Muscle of leg (tissue), 11 donors: ENCODE results near the gene SDK2. TPM values are rescaled to one million over a fixed set of nuclear protein-coding genes. Genes with fewer than 3 reads are reported as not detected.
A peak's percentile ranks its signal among the peaks of the same experiment; 100 is the strongest.

Experiments
- DNase-seq: peaks from one replicate; pipeline ENCODE4 v3.0.0; 2013
- H3K27ac ChIP-seq: one replicate; pipeline ENCODE4 v1.5.1; 2013; ENCODE audit warnings: mild to moderate bottlenecking, low read length, control low read depth
- H3K27me3 ChIP-seq: one replicate; pipeline ENCODE4 v1.6.1; 2013; ENCODE audit warnings: low read length; ENCODE audit not compliant: control insufficient read depth, insufficient read depth
- H3K36me3 ChIP-seq: one replicate; pipeline ENCODE4 v1.6.1; 2013; ENCODE audit warnings: low read length; ENCODE audit not compliant: control insufficient read depth, insufficient read depth
- H3K4me1 ChIP-seq: one replicate; pipeline ENCODE4 v1.6.1; 2013; ENCODE audit warnings: low read length; ENCODE audit not compliant: control insufficient read depth, insufficient read depth
- H3K4me3 ChIP-seq: one replicate; pipeline ENCODE4 v1.5.1; 2013; ENCODE audit warnings: low read length, control low read depth
- H3K9me3 ChIP-seq: replicated peaks from 2 replicates; pipeline ENCODE4 v1.6.1; 2013; ENCODE audit warnings: low read depth, low read length; ENCODE audit not compliant: control insufficient read depth
- WGBS: methylation state at CpG from one replicate; pipeline ENCODE4 v1.1.5; 2013; ENCODE audit warnings: missing lambda C conversion rate; ENCODE audit not compliant: insufficient coverage; 5-methylcytosine and 5-hydroxymethylcytosine counted together
- polyA plus RNA-seq, 8 donors: library from polyadenylated mRNA; unstranded; fragments of 120-200 nt; gene quantifications; one replicate each; pipeline versions ENCODE4 v1.2.1 to v1.2.3, GENCODE V29; 2013; ENCODE audit warnings: inconsistent platforms in 1 of 8, low replicate concordance in 1 of 8; ENCODE audit not compliant: insufficient read length in 8 of 8, insufficient read depth in 1 of 8
- total RNA-seq: library from RNA; stranded (reverse); fragments of 120-200 nt; gene quantifications from one replicate; pipeline ENCODE4 v1.2.4, GENCODE V29; 2013

SDK2 gene
- total and polyA plus RNA-seq, 9 donors, result 18.2 to 40.6 (median 25.8) TPM

DNA sequence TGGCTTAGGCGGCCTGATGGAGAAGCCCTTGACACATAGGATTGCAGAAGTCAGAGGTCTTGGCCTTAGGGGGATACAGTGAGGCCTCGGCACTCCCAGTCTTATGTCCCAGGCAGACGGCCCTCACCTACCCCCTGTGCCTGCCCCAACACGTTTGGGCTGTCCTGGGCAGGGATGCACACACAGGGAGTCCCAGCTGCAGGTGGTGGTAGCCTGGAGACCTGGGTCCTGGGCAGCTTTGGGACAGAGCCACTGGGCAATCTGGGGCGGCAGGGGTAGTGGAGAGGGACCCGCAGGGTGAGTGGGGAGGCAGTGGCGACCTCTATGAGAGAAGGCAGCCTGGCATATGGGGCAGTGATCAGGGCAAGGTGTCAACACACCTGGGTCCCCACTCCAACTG is 48.3 kb downstream of the SDK2 start:
- H3K4me1 ChIP-seq, result peaks cover 63% of the 10 kb centered on the region

GRCh38 chr17:73595479-73595878 is 48.8 kb downstream of the SDK2 start:
- DNase-seq, result peak; percentile 65
- 26% methylated on average over 3 of the region's 6 CpGs for WGBS
- no peak overlapping the region for H3K27ac ChIP-seq
- peaks cover 2% of the 10 kb centered on the region for H3K27me3 ChIP-seq
- peaks cover 59% of the 10 kb centered on the region for H3K4me1 ChIP-seq
- no peaks in the 10 kb centered on the region for H3K9me3 ChIP-seq
- no peaks in the 10 kb centered on the region for H3K36me3 ChIP-seq
- H3K4me3 ChIP-seq, result no peak overlapping the region

More for the DNA sequence above, 48.3 kb downstream of the SDK2 start:
- 50% methylated on average over 1 of the region's 7 CpGs for WGBS
- H3K4me3 ChIP-seq, result no peak overlapping the region
- no peaks in the 10 kb centered on the region for H3K36me3 ChIP-seq
- no peak overlapping the region for H3K27ac ChIP-seq
- peaks cover 2% of the 10 kb centered on the region for H3K27me3 ChIP-seq
- no peaks in the 10 kb centered on the region for H3K9me3 ChIP-seq
- no peak for DNase-seq

DNA sequence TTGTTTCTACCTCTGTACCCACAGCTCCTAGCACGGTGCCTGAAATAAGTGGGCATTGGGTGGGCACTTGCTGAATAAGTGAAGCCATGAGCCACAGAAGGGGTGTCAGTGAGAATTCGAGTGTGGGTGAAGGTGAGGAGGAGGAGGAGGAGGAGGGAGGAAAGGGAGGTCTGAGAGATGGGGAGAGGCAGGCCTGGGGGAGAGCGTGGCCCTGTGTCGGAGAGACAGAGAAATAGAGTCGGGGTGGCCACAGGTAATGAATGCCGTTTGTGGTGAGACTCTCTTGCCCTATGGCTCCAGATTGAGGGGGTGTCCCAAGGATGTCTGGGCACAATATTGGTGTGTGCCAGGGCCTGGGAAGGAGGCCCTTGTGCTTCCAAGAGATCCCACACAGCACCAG is 49.2 kb downstream of the SDK2 start:
- H3K27ac ChIP-seq, result no peak overlapping the region
- H3K4me1 ChIP-seq, result peaks cover 55% of the 10 kb centered on the region
- no peak for DNase-seq
- WGBS, result 85% methylated on average over 5 of the region's 6 CpGs
- H3K27me3 ChIP-seq, result peaks cover 2% of the 10 kb centered on the region
- no peak overlapping the region for H3K4me3 ChIP-seq
- H3K9me3 ChIP-seq, result no peaks in the 10 kb centered on the region
- H3K36me3 ChIP-seq, result no peaks in the 10 kb centered on the region

- Histone ChIP-seq H3K27me3 (peaks cover 2% of the 10 kb centered on the region), H3K4me1 (peaks cover 50% of the 10 kb centered on the region), H3K9me3 (no peaks in the 10 kb centered on the region), H3K36me3 (no peaks in the 10 kb centered on the region), H3K4me3 (no peak overlapping the region), H3K27ac (no peak overlapping the region)
- DNase-seq, result no peak
- 89% methylated on average over 1 of the region's 1 CpG for WGBS
These were observed 49.6 kb downstream of the SDK2 start for GRCh38 chr17:73594598-73594997.

GRCh38 chr17:73594025-73594424 is 50.2 kb downstream of the SDK2 start:
- Histone ChIP-seq H3K9me3 (no peaks in the 10 kb centered on the region), H3K27me3 (peaks cover 2% of the 10 kb centered on the region), H3K27ac (no peak overlapping the region), H3K4me1 (peaks cover 49% of the 10 kb centered on the region), H3K4me3 (no peak overlapping the region), H3K36me3 (no peaks in the 10 kb centered on the region)
- 52% methylated on average over 5 of the region's 7 CpGs for WGBS
- no peak for DNase-seq

DNA sequence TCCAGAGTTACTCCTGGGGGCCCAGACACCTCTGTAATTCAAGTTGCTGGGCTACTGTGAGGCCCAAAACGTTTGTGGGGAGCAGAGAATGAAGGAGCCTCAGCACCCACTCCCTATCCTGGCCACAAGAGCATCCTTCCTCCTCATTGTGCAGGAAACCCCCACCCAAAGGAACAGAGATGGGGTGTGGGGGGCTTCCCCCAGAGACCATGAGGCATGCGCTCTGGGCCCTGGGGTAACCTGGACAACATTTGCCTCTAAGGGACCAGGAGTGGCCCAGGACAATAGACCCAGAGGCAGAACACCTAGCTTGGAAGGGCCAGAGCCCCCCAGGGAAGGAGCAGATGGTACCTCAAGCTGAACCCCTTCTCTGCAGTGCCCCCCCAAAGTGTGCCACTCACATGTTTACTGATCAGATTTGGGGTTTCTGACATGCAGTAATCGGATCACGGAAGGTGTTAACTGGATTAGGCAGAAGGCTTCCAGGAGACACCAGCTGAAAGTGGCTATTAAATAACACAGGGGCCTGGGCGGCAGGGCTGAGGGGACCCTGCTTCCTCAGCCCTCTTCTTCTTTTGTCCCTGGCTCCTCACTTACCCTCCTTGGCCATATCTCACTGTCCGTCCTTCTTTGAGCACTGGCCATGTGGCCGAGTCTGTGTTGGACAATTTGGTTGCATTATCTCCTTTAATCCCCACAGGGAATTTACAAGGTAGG is 50.8 kb downstream of the SDK2 start:
- H3K9me3 ChIP-seq, result no peaks in the 10 kb centered on the region
- H3K4me1 ChIP-seq, result peaks cover 47% of the 10 kb centered on the region
- no peak overlapping the region for H3K4me3 ChIP-seq
- WGBS, result 100% methylated on average over 2 of the region's 7 CpGs
- H3K36me3 ChIP-seq, result no peaks in the 10 kb centered on the region
- peaks cover 2% of the 10 kb centered on the region for H3K27me3 ChIP-seq
- no peak for DNase-seq
- no peak overlapping the region for H3K27ac ChIP-seq

DNA sequence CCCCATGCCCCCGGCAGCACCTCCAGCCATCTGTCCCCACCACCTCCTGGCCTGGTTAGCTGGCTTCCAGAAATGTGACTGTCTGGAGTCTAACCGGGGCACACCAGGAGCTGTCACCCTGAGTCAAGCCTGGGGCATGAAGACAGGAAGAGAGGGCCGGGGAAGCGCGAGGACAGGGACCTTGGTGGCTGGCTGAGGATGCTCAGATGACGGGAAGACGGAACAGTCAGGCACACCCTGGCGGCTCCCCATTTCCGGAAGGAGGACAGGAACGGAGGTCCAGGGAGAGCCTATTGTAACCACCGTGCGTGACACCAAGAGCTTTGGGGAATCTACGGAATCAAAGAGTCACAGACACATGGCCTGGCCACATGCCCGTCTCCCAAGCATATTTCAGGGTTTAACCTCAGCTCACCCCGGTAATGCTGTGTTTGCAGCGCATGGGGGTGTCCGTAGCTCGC is 51.7 kb downstream of the SDK2 start:
- H3K4me1 ChIP-seq, result peaks cover 41% of the 10 kb centered on the region
- peaks cover 2% of the 10 kb centered on the region for H3K27me3 ChIP-seq
- no peaks in the 10 kb centered on the region for H3K9me3 ChIP-seq
- 64% methylated on average over 17 of the region's 18 CpGs for WGBS
- no peak overlapping the region for H3K4me3 ChIP-seq
- no peak for DNase-seq
- H3K27ac ChIP-seq, result no peak overlapping the region
- H3K36me3 ChIP-seq, result no peaks in the 10 kb centered on the region

- Histone ChIP-seq H3K4me1 (peaks cover 44% of the 10 kb centered on the region), H3K27ac (no peak overlapping the region), H3K27me3 (peaks cover 2% of the 10 kb centered on the region), H3K9me3 (no peaks in the 10 kb centered on the region), H3K36me3 (no peaks in the 10 kb centered on the region), H3K4me3 (no peak overlapping the region)
- DNase-seq, result no peak
- 74% methylated on average over 6 of the region's 6 CpGs for WGBS
These were observed 52.2 kb downstream of the SDK2 start for GRCh38 chr17:73592079-73592415.

- no peak for DNase-seq
- Histone ChIP-seq H3K36me3 (no peaks in the 10 kb centered on the region), H3K27me3 (no peaks in the 10 kb centered on the region), H3K4me1 (peaks cover 47% of the 10 kb centered on the region), H3K9me3 (no peaks in the 10 kb centered on the region), H3K4me3 (no peak overlapping the region), H3K27ac (no peak overlapping the region)
- 45% methylated on average over 8 of the region's 19 CpGs for WGBS
These were observed 52.8 kb downstream of the SDK2 start for GRCh38 chr17:73591296-73592078.

GRCh38 chr17:73589363-73589980 is 54.8 kb downstream of the SDK2 start:
- H3K4me3 ChIP-seq, result no peak overlapping the region
- WGBS, result 46% methylated on average over 10 of the region's 11 CpGs
- no peak for DNase-seq
- no peak overlapping the region for H3K27ac ChIP-seq
- peaks cover 4% of the 10 kb centered on the region for H3K27me3 ChIP-seq
- no peaks in the 10 kb centered on the region for H3K9me3 ChIP-seq
- no peaks in the 10 kb centered on the region for H3K36me3 ChIP-seq
- H3K4me1 ChIP-seq, result peaks cover 34% of the 10 kb centered on the region
